ENCODE results near the gene C22orf23.

The C22orf23 gene

DNA sequence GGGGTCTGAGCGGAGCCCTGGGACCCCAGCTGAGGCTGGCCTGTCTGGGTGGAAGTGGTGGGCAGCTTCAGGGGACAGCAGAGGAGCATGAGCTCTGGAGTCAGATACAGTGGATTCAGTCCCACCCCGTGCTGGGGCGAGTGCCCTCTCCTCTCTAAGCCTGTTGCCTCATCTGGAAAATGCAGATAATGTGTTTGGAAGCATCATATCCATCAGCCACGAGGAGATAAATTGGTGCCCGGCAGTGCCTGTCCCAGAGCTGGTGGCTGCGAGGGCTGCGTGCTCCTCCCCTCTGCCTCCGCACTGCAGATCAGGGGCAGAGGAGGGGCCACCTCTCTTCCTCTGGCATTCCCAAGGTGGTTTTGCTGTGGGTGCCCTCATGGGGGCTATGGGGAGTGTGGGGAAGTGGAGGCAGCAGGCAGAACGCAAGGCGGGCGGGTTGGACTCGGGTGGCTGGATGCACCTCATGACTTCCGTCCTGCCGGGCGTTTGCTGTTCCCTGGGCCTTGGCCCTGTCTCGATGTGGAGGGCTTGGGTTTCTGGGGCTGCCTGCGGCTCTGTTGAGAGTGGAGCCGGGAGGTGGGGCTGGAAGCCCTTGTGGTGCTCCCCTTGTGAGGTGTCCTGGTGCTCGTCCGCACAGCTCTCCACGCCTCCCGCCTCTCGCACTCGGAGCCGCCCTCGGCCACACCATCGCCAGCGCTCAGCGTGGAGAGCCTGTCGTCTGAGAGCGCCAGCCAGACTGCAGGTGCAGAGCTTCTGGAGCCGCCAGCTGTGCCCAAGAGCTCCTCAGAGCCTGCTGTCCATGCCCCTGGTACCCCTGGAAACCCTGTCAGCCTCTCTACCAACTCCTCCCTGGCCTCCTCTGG is 26.4 kb downstream of the C22orf23 start:
- no peak overlapping the region for H3K9ac ChIP-seq
- H3K9me3 ChIP-seq (ENCODE audit: control insufficient read depth, low read length) = no peaks in the 10 kb centered on the region
- no peak overlapping the region for H2AFZ ChIP-seq
- no peak overlapping the region for H3K27ac ChIP-seq
- peaks cover 5% of the 10 kb centered on the region for H3K4me1 ChIP-seq
- no peak overlapping the region for H3K4me3 ChIP-seq (ENCODE audit: low read depth, low read length)
- no peaks in the 10 kb centered on the region for H3K79me2 ChIP-seq
- no peaks in the 10 kb centered on the region for H3K27me3 ChIP-seq (ENCODE audit: control insufficient read depth, insufficient read depth, low read length)
- H3K4me2 ChIP-seq (ENCODE audit: low read length) = no peak overlapping the region
- TF ChIP-seq, protein P1, sequence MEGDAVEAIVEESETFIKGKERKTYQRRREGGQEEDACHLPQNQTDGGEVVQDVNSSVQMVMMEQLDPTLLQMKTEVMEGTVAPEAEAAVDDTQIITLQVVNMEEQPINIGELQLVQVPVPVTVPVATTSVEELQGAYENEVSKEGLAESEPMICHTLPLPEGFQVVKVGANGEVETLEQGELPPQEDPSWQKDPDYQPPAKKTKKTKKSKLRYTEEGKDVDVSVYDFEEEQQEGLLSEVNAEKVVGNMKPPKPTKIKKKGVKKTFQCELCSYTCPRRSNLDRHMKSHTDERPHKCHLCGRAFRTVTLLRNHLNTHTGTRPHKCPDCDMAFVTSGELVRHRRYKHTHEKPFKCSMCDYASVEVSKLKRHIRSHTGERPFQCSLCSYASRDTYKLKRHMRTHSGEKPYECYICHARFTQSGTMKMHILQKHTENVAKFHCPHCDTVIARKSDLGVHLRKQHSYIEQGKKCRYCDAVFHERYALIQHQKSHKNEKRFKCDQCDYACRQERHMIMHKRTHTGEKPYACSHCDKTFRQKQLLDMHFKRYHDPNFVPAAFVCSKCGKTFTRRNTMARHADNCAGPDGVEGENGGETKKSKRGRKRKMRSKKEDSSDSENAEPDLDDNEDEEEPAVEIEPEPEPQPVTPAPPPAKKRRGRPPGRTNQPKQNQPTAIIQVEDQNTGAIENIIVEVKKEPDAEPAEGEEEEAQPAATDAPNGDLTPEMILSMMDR (IDR thresholded peaks at IDR 0.05) = no peak
- H3K36me3 ChIP-seq (ENCODE audit: control insufficient read depth, insufficient read depth, low read length) = no peaks in the 10 kb centered on the region

DNA sequence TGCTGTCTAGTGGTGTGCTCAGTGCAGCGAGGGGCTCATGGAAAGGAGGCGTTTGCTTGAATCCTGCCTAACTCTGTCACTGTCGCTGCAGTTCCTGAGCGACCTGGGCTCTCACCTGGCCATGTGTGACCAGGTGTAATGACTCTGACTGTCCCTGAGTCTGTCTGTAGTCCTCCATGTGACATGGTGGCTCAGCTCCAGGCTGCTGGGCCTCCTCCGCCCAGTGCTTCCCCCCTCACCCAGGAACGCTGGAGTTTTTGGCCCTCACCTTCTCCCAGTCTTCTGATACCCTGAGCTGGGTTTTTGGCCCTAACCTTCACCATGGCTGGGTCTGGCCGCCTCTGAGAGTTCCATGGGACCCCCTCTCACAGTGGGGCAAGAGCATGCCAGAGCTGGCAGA is 27.0 kb downstream of the C22orf23 start:
- no peak overlapping the region for H3K27ac ChIP-seq
- H3K9ac ChIP-seq = no peak overlapping the region
- H3K4me2 ChIP-seq (ENCODE audit: low read length) = no peak overlapping the region

DNA sequence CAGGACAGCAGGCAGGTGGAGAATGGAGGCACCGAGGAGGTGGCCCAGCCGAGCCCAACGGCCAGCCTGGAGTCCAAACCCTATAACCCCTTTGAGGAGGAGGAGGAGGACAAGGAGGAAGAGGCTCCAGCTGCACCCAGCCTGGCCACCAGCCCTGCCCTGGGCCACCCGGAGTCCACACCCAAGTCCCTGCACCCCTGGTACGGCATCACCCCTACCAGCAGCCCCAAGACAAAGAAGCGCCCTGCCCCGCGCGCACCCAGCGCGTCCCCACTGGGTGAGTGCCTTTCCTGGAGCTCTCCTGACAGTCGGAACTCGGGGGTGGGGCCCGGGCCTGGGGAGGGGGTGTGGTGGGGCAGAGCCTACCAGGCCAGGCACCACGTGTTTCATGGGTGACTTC is 27.6 kb downstream of the C22orf23 start:
- H3K9ac ChIP-seq = no peak overlapping the region
- no peaks in the 10 kb centered on the region for H3K79me2 ChIP-seq
- no peaks in the 10 kb centered on the region for H3K9me3 ChIP-seq (ENCODE audit: control insufficient read depth, low read length)
- no peak overlapping the region for H3K4me2 ChIP-seq (ENCODE audit: low read length)
- H3K36me3 ChIP-seq (ENCODE audit: control insufficient read depth, insufficient read depth, low read length) = no peaks in the 10 kb centered on the region
- no peak overlapping the region for H3K27ac ChIP-seq
- peaks cover 5% of the 10 kb centered on the region for H3K4me1 ChIP-seq
- H3K27me3 ChIP-seq (ENCODE audit: control insufficient read depth, insufficient read depth, low read length) = no peaks in the 10 kb centered on the region
- TF ChIP-seq, protein P1 (IDR thresholded peaks at IDR 0.05) = no peak
- no peak overlapping the region for H2AFZ ChIP-seq
- H3K4me3 ChIP-seq (ENCODE audit: low read depth, low read length) = no peak overlapping the region

More for the DNA sequence above, 27.0 kb downstream of the C22orf23 start:
- no peak overlapping the region for H3K4me3 ChIP-seq (ENCODE audit: low read depth, low read length)
- H3K79me2 ChIP-seq = no peaks in the 10 kb centered on the region
- H3K36me3 ChIP-seq (ENCODE audit: control insufficient read depth, insufficient read depth, low read length) = no peaks in the 10 kb centered on the region
- no peak overlapping the region for H2AFZ ChIP-seq
- TF ChIP-seq, protein P1 (IDR thresholded peaks at IDR 0.05) = no peak
- H3K4me1 ChIP-seq = peaks cover 5% of the 10 kb centered on the region
- no peaks in the 10 kb centered on the region for H3K27me3 ChIP-seq (ENCODE audit: control insufficient read depth, insufficient read depth, low read length)
- H3K9me3 ChIP-seq (ENCODE audit: control insufficient read depth, low read length) = no peaks in the 10 kb centered on the region

DNA sequence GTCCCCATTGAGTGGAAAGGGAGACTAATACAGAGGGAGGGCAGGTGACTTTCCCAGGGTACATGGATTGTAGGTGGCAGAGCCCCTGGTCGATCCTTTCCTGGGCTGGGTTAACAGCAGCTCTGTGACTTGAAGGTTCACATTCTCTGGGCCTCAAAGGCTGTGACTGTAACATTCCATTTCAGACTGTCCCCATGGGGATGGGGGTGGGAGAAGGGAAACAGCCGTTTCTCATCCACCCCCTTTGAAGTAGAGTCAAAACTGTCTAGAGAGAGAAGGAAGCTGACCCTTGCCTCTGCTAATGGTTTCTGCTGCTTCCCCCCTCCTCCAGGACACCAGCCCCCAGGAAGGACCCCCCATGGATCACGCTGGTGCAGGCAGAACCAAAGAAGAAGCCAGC is 28.1 kb downstream of the C22orf23 start:
- TF ChIP-seq, protein P1 (IDR thresholded peaks at IDR 0.05) = no peak
- H3K79me2 ChIP-seq = no peaks in the 10 kb centered on the region
- no peak overlapping the region for H2AFZ ChIP-seq
- H3K4me1 ChIP-seq = peaks cover 5% of the 10 kb centered on the region
- H3K4me2 ChIP-seq (ENCODE audit: low read length) = no peak overlapping the region
- H3K36me3 ChIP-seq (ENCODE audit: control insufficient read depth, insufficient read depth, low read length) = no peaks in the 10 kb centered on the region
- no peak overlapping the region for H3K9ac ChIP-seq
- no peaks in the 10 kb centered on the region for H3K9me3 ChIP-seq (ENCODE audit: control insufficient read depth, low read length)
- H3K27ac ChIP-seq = no peak overlapping the region
- H3K27me3 ChIP-seq (ENCODE audit: control insufficient read depth, insufficient read depth, low read length) = no peaks in the 10 kb centered on the region
- no peak overlapping the region for H3K4me3 ChIP-seq (ENCODE audit: low read depth, low read length)
